GM08714 (cell line): ENCODE data around the gene UGT2A3.

Source experiments
- H3K4me3 ChIP-seq: fragments of 200-500 bp; sonication (Bioruptor generic); 2 replicates; pipeline ENCODE4 v1.5.1; 2014; ENCODE audit warnings: mild to moderate bottlenecking, low read length, inconsistent platforms
- ZNF274 ChIP-seq: IDR thresholded peaks from 2 replicates; pipeline ENCODE4 v1.6.1; 2012; ENCODE audit warnings: mild to moderate bottlenecking, low read depth, low read length

Gene UGT2A3

GRCh38 chr4:68904786-68905185 is 46.8 kb downstream of the UGT2A3 start:
- no peak overlapping the region for H3K4me3 ChIP-seq
- no peak for TF ChIP-seq ZNF274

DNA sequence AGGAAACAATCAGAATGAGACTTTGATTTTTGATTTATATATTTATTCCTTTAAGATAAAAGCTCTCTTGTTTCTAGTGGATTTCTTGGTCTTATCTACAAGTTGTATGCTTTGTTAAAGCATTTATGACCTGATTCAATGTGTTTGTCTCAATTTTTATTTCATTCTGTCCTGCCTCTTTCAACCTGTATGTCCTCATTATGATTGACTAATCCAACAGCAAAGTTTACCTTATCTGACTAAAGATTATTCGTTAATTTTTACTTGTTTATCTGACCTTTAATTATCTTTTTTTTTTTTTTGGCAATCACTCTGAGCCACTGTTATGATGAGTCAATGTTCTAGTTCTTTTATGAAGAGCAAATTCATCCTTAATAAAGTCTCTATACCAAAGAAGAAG is 54.9 kb downstream of the UGT2A3 start:
- H3K4me3 ChIP-seq, result no peak overlapping the region
- TF ChIP-seq ZNF274, result no peak

DNA sequence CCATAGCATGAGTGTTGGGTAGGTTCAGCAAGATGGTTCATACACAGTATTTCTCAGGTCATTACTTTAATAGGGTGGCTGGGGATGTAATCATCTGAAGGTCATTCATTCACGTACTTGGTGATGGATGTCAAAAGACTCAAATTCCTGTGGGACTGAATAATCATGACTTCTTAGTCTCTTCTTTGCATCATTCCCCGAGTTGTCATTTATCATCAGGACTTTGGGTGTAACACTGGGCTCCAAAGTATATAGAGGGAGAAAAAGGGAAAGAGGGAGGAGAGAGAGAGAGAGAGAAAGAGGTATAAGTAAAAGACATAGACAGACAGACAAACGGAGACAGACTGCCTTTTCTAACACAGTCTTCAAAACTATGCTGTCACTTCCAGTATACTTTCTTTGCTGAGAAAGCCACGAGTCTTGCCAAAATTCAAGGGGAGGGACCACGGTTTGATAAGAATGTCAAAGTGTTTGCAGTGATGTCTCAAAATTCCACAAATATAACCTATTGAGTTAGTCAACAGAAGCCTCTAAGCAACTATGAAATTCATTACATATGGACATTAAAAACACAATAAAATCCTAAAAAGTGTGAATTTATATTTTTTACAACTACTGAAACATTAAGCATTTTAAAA is 55.9 kb downstream of the UGT2A3 start:
- no peak for TF ChIP-seq ZNF274
- no peak overlapping the region for H3K4me3 ChIP-seq

DNA sequence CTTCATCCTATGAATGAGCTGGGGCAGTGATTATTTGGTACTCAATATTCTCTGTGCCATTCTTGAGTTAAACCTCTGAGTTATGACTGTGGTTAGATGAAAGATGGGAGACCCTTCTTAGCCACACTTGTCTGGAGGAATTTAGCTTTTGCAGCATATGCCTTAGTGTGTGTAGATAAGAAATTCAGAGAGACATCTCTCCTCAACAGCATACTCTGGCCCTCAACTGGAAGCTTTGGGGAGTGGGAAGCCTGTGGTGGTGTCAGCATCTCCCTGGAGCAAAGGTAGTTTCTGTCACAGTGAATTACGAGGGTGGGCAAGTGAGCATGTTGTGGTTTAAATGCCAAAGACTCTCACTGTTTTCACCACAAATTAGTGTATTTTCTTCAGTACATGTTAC is 58.7 kb downstream of the UGT2A3 start:
- TF ChIP-seq ZNF274, result no peak
- no peak overlapping the region for H3K4me3 ChIP-seq

DNA sequence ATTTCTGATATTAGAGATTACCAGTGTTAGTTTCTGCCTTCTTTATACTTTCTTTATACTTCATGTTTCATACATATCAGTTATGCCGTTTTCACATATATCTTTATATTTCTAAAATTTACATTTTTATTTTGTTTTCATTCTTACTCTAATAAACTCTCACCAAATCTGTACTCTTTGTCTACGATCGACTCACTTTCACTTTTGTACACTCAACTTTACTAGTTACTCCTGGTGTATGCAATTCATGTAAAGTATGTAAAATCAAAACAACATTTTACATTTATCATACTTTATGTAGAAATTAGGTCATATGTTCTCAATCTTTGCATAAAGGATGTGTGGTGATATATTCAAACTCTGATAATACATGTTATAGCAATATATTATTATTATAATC is 59.9 kb downstream of the UGT2A3 start:
- no peak overlapping the region for H3K4me3 ChIP-seq
- TF ChIP-seq ZNF274, result no peak

DNA sequence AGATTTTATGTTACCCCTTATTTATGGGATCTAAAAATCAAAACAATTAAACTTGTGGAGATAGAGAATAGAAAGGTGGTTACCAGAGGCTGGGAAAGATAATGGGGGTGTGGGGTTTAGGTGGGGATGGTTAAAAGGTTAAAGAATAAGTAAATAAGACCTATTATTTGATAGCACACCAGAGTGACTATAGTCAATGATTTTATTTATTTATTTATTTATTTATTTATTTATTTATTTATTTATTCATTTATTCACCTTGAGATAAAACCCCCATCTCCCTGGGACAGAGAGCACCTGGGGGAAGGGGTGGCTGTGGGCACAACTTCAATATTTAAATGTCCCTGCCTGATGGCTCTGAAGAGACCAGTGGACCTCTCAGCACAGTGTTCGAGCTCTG is 66.1 kb downstream of the UGT2A3 start:
- no peak for TF ChIP-seq ZNF274
- no peak overlapping the region for H3K4me3 ChIP-seq

DNA sequence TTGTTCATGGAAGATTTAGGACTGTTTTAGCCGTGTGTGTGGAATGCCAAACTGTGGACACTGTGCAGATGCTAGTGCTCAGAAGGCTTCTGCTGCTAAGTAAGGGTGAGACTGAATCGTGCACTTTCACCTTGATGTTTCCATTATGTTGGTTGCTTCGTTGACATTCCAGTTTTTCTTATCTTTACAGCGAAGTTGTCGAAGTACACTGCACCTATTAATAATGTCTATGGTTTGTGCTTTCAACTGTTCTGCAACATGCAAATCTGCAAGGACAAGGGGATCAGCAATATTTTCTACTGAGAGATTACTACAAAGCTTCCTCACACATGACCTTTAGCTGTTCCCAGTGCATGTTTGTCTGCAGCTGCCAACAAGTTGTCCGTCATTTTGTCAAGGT is 67.7 kb downstream of the UGT2A3 start:
- no peak overlapping the region for H3K4me3 ChIP-seq
- no peak for TF ChIP-seq ZNF274
